ENCODE measurements around the gene NRXN3. TPM values are rescaled to one million over a fixed set of nuclear protein-coding genes. Genes with fewer than 3 reads are reported as not detected.

NRXN3 gene
- total RNA-seq, 2 experiments from 2014 or later, result not detected

DNA sequence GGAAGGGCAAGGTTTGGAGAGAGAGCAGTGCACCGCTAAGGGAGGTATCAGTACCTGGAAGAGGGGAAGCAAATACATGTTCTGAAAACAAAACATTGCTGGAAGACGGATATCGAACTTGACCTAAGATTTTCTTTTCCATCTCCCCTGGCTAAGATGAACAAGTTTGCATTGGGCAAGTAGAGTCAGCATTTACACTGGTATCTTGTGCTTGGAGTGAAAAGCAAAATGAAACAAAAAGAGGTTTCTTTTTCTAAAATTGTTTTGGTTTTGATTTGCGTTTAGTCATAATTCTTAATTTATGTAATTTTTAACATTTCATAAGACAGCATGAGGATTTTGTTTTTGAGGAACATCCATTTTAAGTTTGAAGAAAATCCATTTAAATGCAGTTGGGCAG, 881.6 kb downstream of the NRXN3 start:
- Histone ChIP-seq H3K27ac (ENCODE audit: low read depth, low read length, poor library complexity, severe bottlenecking) (no peak overlapping the region), H3K36me3 (ENCODE audit: insufficient read depth, low read length) (no peaks in the 10 kb centered on the region), H4K20me1 (ENCODE audit: insufficient read depth, low read length) (no peaks in the 10 kb centered on the region), H3K4me2 (ENCODE audit: low read length) (no peak overlapping the region), H3K79me2 (ENCODE audit: insufficient read depth, low read depth, low read length) (no peaks in the 10 kb centered on the region), H3K4me3 (ENCODE audit: low read depth, low read length, poor library complexity, severe bottlenecking) (no peak overlapping the region), H3K4me1 (ENCODE audit: insufficient read depth, low read length, poor library complexity, severe bottlenecking) (no peaks in the 10 kb centered on the region), H2AFZ (ENCODE audit: low read length) (no peak overlapping the region), H3K9me3 (ENCODE audit: low read length) (no peaks in the 10 kb centered on the region), H3K9me2 (ENCODE audit: insufficient read depth, low read length) (no peaks in the 10 kb centered on the region)
- POLR2A ChIA-PET, result no interaction called here
- DNase-seq (ENCODE audit: low spot score), result no peak
- intact Hi-C loops (cut with micrococcal nuclease; ENCODE audit: unreplicated experiment), result no loop called here
- TF ChIP-seq CTCF (conservative IDR thresholded peaks at IDR 0.05; ENCODE audit: low read length) (no peak), EZH2phosphoT487 (IDR thresholded peaks at IDR 0.05; ENCODE audit: borderline replicate concordance, low read depth, low read length) (no peak)
- BruUV-seq (replicated peaks), result no TSS peak
- CTCF ChIA-PET (ENCODE audit: unreplicated experiment), result no interaction called here

DNA sequence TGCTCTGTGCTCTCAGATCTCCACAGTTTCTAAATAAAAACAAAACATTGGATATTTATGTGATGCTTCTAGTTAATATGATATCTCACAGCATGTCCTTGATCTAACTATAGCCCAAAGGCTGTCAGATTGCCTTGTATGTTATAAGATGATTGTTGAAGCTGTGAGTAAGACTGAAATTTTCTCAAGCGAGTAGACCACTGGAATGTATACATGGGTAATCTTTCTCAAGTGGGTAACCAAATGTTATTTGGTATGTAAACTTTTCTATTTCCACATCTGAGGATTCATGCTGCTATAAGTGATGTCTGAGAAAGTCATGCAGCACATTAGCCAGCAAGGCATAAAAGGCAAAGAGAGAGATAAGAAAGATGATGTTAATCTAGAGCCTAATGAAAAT, 886.7 kb downstream of the NRXN3 start:
- BruUV-seq (replicated peaks), result no TSS peak
- Histone ChIP-seq H4K20me1 (ENCODE audit: insufficient read depth, low read length) (no peaks in the 10 kb centered on the region), H3K4me1 (ENCODE audit: insufficient read depth, low read length, poor library complexity, severe bottlenecking) (no peaks in the 10 kb centered on the region), H3K36me3 (ENCODE audit: insufficient read depth, low read length) (no peaks in the 10 kb centered on the region), H3K9me2 (ENCODE audit: insufficient read depth, low read length) (no peaks in the 10 kb centered on the region), H3K4me2 (ENCODE audit: low read length) (no peak overlapping the region), H3K9me3 (ENCODE audit: low read length) (no peaks in the 10 kb centered on the region), H3K27ac (ENCODE audit: low read depth, low read length, poor library complexity, severe bottlenecking) (no peak overlapping the region), H2AFZ (ENCODE audit: low read length) (no peak overlapping the region), H3K79me2 (ENCODE audit: insufficient read depth, low read depth, low read length) (no peaks in the 10 kb centered on the region), H3K4me3 (ENCODE audit: low read depth, low read length, poor library complexity, severe bottlenecking) (no peak overlapping the region)
- POLR2A ChIA-PET, result interaction anchor here (0.6 to 0.7 kb wide), 2 partner anchors 14 to 551 kb away, joined by 3 to 6 read pairs; no protein-coding TSS in a partner anchor
- DNase-seq (ENCODE audit: low spot score), result no peak
- CTCF ChIA-PET (ENCODE audit: unreplicated experiment), result no interaction called here
- TF ChIP-seq EZH2phosphoT487 (IDR thresholded peaks at IDR 0.05; ENCODE audit: borderline replicate concordance, low read depth, low read length), result no peak
- intact Hi-C loops (cut with micrococcal nuclease; ENCODE audit: unreplicated experiment), result no loop called here

DNA sequence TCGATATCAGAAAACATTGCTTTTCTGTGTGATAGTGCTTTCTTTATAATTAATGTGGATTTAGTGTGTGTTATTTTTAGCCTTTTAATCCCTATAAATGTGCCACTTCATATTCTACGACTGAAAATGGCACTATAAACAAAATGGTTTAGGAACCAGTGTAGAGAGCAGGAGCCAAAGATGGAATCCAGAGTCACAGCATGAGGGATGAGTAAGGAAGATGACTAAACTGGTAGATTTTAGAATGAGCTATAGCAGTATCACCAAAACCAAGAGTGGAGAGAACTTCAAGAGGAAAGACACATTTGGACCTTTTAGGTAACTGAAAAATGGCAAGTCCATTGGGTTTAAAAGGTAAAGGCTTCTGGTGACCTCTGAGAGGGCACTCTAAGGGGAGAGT, 887.2 kb downstream of the NRXN3 start:
- no TSS peak for BruUV-seq (replicated peaks)

More for the DNA sequence above, 887.2 kb downstream of the NRXN3 start:
- ChIA-PET CTCF (ENCODE audit: unreplicated experiment) (no interaction called here), POLR2A (no interaction called here)
- H3K4me1 ChIP-seq (ENCODE audit: insufficient read depth, low read length, poor library complexity, severe bottlenecking), result no peaks in the 10 kb centered on the region
- TF ChIP-seq CTCF (conservative IDR thresholded peaks at IDR 0.05; ENCODE audit: low read length) (no peak), EZH2phosphoT487 (IDR thresholded peaks at IDR 0.05; ENCODE audit: borderline replicate concordance, low read depth, low read length) (no peak)
- intact Hi-C loops (cut with micrococcal nuclease; ENCODE audit: unreplicated experiment), result no loop called here
- H3K4me2 ChIP-seq (ENCODE audit: low read length), result no peak overlapping the region
- no peak for DNase-seq (ENCODE audit: low spot score)
- no peak overlapping the region for H3K27ac ChIP-seq (ENCODE audit: low read depth, low read length, poor library complexity, severe bottlenecking)
- H3K79me2 ChIP-seq (ENCODE audit: insufficient read depth, low read depth, low read length), result no peaks in the 10 kb centered on the region
- H4K20me1 ChIP-seq (ENCODE audit: insufficient read depth, low read length), result no peaks in the 10 kb centered on the region
- H2AFZ ChIP-seq (ENCODE audit: low read length), result no peak overlapping the region
- H3K36me3 ChIP-seq (ENCODE audit: insufficient read depth, low read length), result no peaks in the 10 kb centered on the region
- H3K9me3 ChIP-seq (ENCODE audit: low read length), result no peaks in the 10 kb centered on the region
- no peaks in the 10 kb centered on the region for H3K9me2 ChIP-seq (ENCODE audit: insufficient read depth, low read length)
- no peak overlapping the region for H3K4me3 ChIP-seq (ENCODE audit: low read depth, low read length, poor library complexity, severe bottlenecking)
